Measurements from ENCODE around the gene PRKACA. TPM values are rescaled to one million over a fixed set of nuclear protein-coding genes. Genes with fewer than 3 reads are reported as not detected.
"Not testable (repeated sequence)": the region's sequence is repeated elsewhere in the genome, so short reads cannot be mapped to it uniquely, and the experiment has no call there.

PRKACA gene
- total RNA-seq, 1 donor: 44.0 TPM

- DNase-seq (ENCODE audit: low read depth): peak; percentile 74
Observed at GRCh38 chr19:14147797-14148605, 30.4 kb upstream of the PRKACA start.

GRCh38 chr19:14146789-14147216, 29.2 kb upstream of the PRKACA start:
- DNase-seq (ENCODE audit: low read depth): peak; percentile 80
- no peak for TF ChIP-seq CTCF (IDR thresholded peaks at IDR 0.05; ENCODE audit: insufficient read depth, low read length)
- H3K4me3 ChIP-seq (ENCODE audit: low read depth, low read length): no peak overlapping the region

More at GRCh38 chr19:14147797-14148605, 30.4 kb upstream of the PRKACA start:
- peak; percentile 96 for TF ChIP-seq CTCF (IDR thresholded peaks at IDR 0.05; ENCODE audit: insufficient read depth, low read length)
- H3K4me3 ChIP-seq (ENCODE audit: low read depth, low read length): peak overlapping the region; percentile 17

GRCh38 chr19:14146169-14146568, 28.6 kb upstream of the PRKACA start:
- DNase-seq (ENCODE audit: low read depth); H3K4me3 ChIP-seq (ENCODE audit: low read depth, low read length): not testable (repeated sequence)

GRCh38 chr19:14145381-14145780, 27.8 kb upstream of the PRKACA start:
- H3K4me3 ChIP-seq (ENCODE audit: low read depth, low read length): no peak overlapping the region
- no peak for TF ChIP-seq CTCF (IDR thresholded peaks at IDR 0.05; ENCODE audit: insufficient read depth, low read length)
- no peak for DNase-seq (ENCODE audit: low read depth)

GRCh38 chr19:14142262-14143190, 25.0 kb upstream of the PRKACA start:
- no peak for TF ChIP-seq CTCF (IDR thresholded peaks at IDR 0.05; ENCODE audit: insufficient read depth, low read length)
- DNase-seq (ENCODE audit: low read depth): no peak
- no peak overlapping the region for H3K4me3 ChIP-seq (ENCODE audit: low read depth, low read length)

- no peak for TF ChIP-seq CTCF (IDR thresholded peaks at IDR 0.05; ENCODE audit: insufficient read depth, low read length)
- H3K4me3 ChIP-seq (ENCODE audit: low read depth, low read length): no peak overlapping the region
- no peak for DNase-seq (ENCODE audit: low read depth)
Observed at GRCh38 chr19:14141041-14141440, 23.5 kb upstream of the PRKACA start.

GRCh38 chr19:14139944-14140343, 22.4 kb upstream of the PRKACA start:
- no peak for DNase-seq (ENCODE audit: low read depth)
- no peak overlapping the region for H3K4me3 ChIP-seq (ENCODE audit: low read depth, low read length)
- no peak for TF ChIP-seq CTCF (IDR thresholded peaks at IDR 0.05; ENCODE audit: insufficient read depth, low read length)

Measured in fibroblast of the aortic adventitia (primary cell).